Frontal cortex (tissue), 4 donors: ENCODE results near the gene RYR2. TPM values are rescaled to one million over a fixed set of nuclear protein-coding genes. Genes with fewer than 3 reads are reported as not detected.

ENCODE experiments used
- DNase-seq, 2 donors: peaks; one replicate each; pipeline ENCODE4 v3.0.0; 2012; ENCODE audit warnings: low spot score in 2 of 2
- FAIRE-seq: peaks from 2 replicates; lab custom pipeline; 2012; peaks lifted over from hg19 to GRCh38; lab: Jason Lieb, UNC
- total RNA-seq: library from RNA; depleted of rRNA; stranded (reverse); fragments of >200 nt; gene quantifications from one replicate; pipeline ENCODE4 v1.2.3, GENCODE V29; 2014
- donor health status: control.
- donor health status: control.
- donor health status: control.

The RYR2 gene
- total RNA-seq, 1 donor from 2014 or later, result 29.8 TPM

- FAIRE-seq (no peak), DNase-seq (no peak)
Observed at GRCh38 chr1:237179503-237179902, 137.5 kb downstream of the RYR2 start.

GRCh38 chr1:237180256-237180655, 138.3 kb downstream of the RYR2 start:
- FAIRE-seq (no peak), DNase-seq (no peak)

GRCh38 chr1:237181743-237182317, 139.8 kb downstream of the RYR2 start:
- no peak for FAIRE-seq

GRCh38 chr1:237183963-237184540, 142.1 kb downstream of the RYR2 start:
- FAIRE-seq (no peak), DNase-seq (no peak)

More at GRCh38 chr1:237181743-237182317, 139.8 kb downstream of the RYR2 start:
- DNase-seq, result no peak

- no peak for FAIRE-seq
- no peak for DNase-seq
Observed at GRCh38 chr1:237186675-237187074, 144.7 kb downstream of the RYR2 start.

- no peak for DNase-seq
- no peak for FAIRE-seq
Observed at GRCh38 chr1:237187842-237188241, 145.9 kb downstream of the RYR2 start.

- FAIRE-seq, result no peak
- DNase-seq, result no peak
Observed at GRCh38 chr1:237191403-237191802, 149.4 kb downstream of the RYR2 start.

GRCh38 chr1:237197470-237198425, 155.8 kb downstream of the RYR2 start:
- FAIRE-seq (no peak), DNase-seq (no peak)

GRCh38 chr1:237199026-237199425, 157.0 kb downstream of the RYR2 start:
- DNase-seq, result no peak
- FAIRE-seq, result no peak

- no peak for FAIRE-seq
- no peak for DNase-seq
Observed at GRCh38 chr1:237201155-237201554, 159.2 kb downstream of the RYR2 start.

GRCh38 chr1:237204841-237205240, 162.9 kb downstream of the RYR2 start:
- FAIRE-seq (no peak), DNase-seq (no peak)

GRCh38 chr1:237205400-237206064, 163.5 kb downstream of the RYR2 start:
- no peak for FAIRE-seq
- no peak for DNase-seq

GRCh38 chr1:237206065-237206414, 164.1 kb downstream of the RYR2 start:
- FAIRE-seq, result no peak
- DNase-seq, result no peak

GRCh38 chr1:237211031-237211430, 169.0 kb downstream of the RYR2 start:
- no peak for FAIRE-seq
- DNase-seq, result no peak

GRCh38 chr1:237211540-237211939, 169.6 kb downstream of the RYR2 start:
- no peak for DNase-seq
- FAIRE-seq, result no peak

- FAIRE-seq (no peak), DNase-seq (no peak)
Observed at GRCh38 chr1:237219751-237220642, 178.0 kb downstream of the RYR2 start.

GRCh38 chr1:237223419-237223818, 181.4 kb downstream of the RYR2 start:
- FAIRE-seq, result no peak

GRCh38 chr1:237226177-237226944, 184.4 kb downstream of the RYR2 start:
- no peak for FAIRE-seq

More at GRCh38 chr1:237223419-237223818, 181.4 kb downstream of the RYR2 start:
- DNase-seq, result no peak

GRCh38 chr1:237227476-237227875, 185.5 kb downstream of the RYR2 start:
- DNase-seq (no peak), FAIRE-seq (no peak)

More at GRCh38 chr1:237226177-237226944, 184.4 kb downstream of the RYR2 start:
- DNase-seq, result no peak
